Erythroblast (primary cell): ENCODE data around the gene ZNF821.

Experiments used
- GATA1 ChIP-seq: IDR thresholded peaks from 2 replicates; pipeline ENCODE4 v1.6.1; 2011; ENCODE audit warnings: low read depth, mild to moderate bottlenecking, control low read depth, low read length, moderate library complexity
- POLR2A ChIP-seq: IDR thresholded peaks from 2 replicates; pipeline ENCODE4 v1.6.1; 2011; ENCODE audit warnings: mild to moderate bottlenecking, low read length

- TF ChIP-seq POLR2A (no peak), GATA1 (no peak)
Observed at GRCh38 chr16:71854369-71854948, 29.5 kb downstream of the ZNF821 start.
